GM10266 (cell line): ENCODE measurements around the gene SDF2L1.
A peak's percentile ranks its signal among the peaks of the same experiment; 100 is the strongest.
"Not testable (repeated sequence)": the region's sequence is repeated elsewhere in the genome, so short reads cannot be mapped to it uniquely, and the experiment has no call there.

Source experiments
- DNase-seq: peaks from one replicate; pipeline ENCODE4 v3.0.0; 2012; ENCODE audit errors: extremely low spot score
- CTCF ChIP-seq: IDR thresholded peaks from 2 replicates; pipeline ENCODE4 v1.5.1; 2012; ENCODE audit warnings: mild to moderate bottlenecking, low read depth; ENCODE audit not compliant: control insufficient read depth, insufficient read depth; ENCODE audit errors: missing control alignments

Gene SDF2L1

GRCh38 chr22:21642584-21643448 is 714 bp downstream of the SDF2L1 start:
- peak; percentile 70 for TF ChIP-seq CTCF
- peak; percentile 79 for DNase-seq

GRCh38 chr22:21643533-21644357 is 1.6 kb downstream of the SDF2L1 start:
- peak; percentile 40 for TF ChIP-seq CTCF
- DNase-seq, result no peak

GRCh38 chr22:21645513-21645912 is 3.4 kb downstream of the SDF2L1 start:
- not testable (repeated sequence) for DNase-seq

GRCh38 chr22:21646608-21647590 is 4.8 kb downstream of the SDF2L1 start:
- peak; percentile 81 for DNase-seq
- peak; percentile 89 for TF ChIP-seq CTCF

GRCh38 chr22:21650280-21650679 is 8.2 kb downstream of the SDF2L1 start:
- DNase-seq, result no peak
- no peak for TF ChIP-seq CTCF

GRCh38 chr22:21650823-21651520 is 8.9 kb downstream of the SDF2L1 start:
- DNase-seq, result no peak

More at GRCh38 chr22:21650823-21651520, 8.9 kb downstream of the SDF2L1 start:
- no peak for TF ChIP-seq CTCF
